Body of pancreas (tissue), 4 donors: ENCODE results near the gene MED13L. TPM values are rescaled to one million over a fixed set of nuclear protein-coding genes. Genes with fewer than 3 reads are reported as not detected.

Experiments
- microRNA counts, 2 donors: library from miRNA; unstranded; fragments of <30 nt; microRNA quantifications; one replicate each; lab custom pipeline; 2017
- microRNA-seq, 2 donors: library from miRNA; unstranded; fragments of <30 nt; microRNA quantifications; one replicate each; pipeline ENCODE4, GENCODE V29; 2016; ENCODE audit warnings: borderline number of aligned reads in 2 of 2, borderline replicate concordance in 2 of 2
- small RNA-seq: library from RNA; depleted of rRNA; stranded (forward); fragments of <200 nt; gene quantifications from one replicate; pipeline ENCODE3, GENCODE V24; 2016
- total RNA-seq, 2 donors: library from RNA; depleted of rRNA; stranded (reverse); fragments of >200 nt; gene quantifications; one replicate each; pipeline ENCODE4 v1.1.0, GENCODE V29; 2016

MED13L gene
- total RNA-seq, 2 donors from 2014 or later, result 65.9 to 72.6 TPM

MicroRNAs encoded within 50 kb of the gene (microRNA counts, 767-probe panel; counts per million panel counts)
- microRNA hsa-miR-620 (lab: Ali Mortazavi, UCI), result 0 to 736 counts per million in 2 donors

Small RNA genes within 50 kb of the gene (microRNA-seq; reads per million reads assigned to microRNA genes)
- gene MIR620, result 0 to 0.93 reads per million in 2 donors

Small RNA genes within 50 kb of the gene (small RNA-seq; reads per million reads assigned to genes)
- gene MIR620 (not detected), gene RNU6-1188P (not detected), gene SNRPGP18 (not detected)
